MM.1S (cell line): ENCODE data around the gene DELE1.

ENCODE experiments used
- EZH2 ChIP-seq: fragments of 300-600 bp; sonication (generic); optimal IDR thresholded peaks from 2 replicates; pipeline ENCODE3; 2017; ENCODE audit warnings: low read depth, mild to moderate bottlenecking, antibody characterized with exemption, low read length, mixed read lengths
- TF ChIP-seq, protein P1 (sequence below): fragments of 300-600 bp; sonication (generic); IDR thresholded peaks from 2 replicates; pipeline ENCODE4 v1.5.1; 2016; ENCODE audit warnings: antibody characterized with exemption, low read length, mixed read lengths

DNA sequence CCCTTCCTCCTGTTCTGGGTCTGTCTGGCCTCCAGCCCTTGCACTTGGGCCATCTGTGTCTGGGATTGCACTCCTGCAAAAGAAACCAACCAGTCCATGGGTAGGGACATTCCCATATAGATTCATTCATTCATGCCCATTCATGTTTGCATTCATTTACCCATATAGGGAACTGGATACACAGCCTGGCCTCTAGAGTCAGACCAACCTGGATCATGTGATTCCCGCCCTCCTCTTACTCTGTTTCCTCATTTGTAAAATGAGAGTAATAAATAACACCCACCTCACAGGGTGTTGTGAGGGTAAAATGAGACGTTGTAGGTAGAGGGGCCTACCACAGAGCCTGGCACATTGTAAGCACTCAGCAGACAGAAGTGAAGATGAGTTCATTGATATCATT is 25.8 kb downstream of the DELE1 start:
- TF ChIP-seq EZH2, result no peak
- TF ChIP-seq, protein P1, sequence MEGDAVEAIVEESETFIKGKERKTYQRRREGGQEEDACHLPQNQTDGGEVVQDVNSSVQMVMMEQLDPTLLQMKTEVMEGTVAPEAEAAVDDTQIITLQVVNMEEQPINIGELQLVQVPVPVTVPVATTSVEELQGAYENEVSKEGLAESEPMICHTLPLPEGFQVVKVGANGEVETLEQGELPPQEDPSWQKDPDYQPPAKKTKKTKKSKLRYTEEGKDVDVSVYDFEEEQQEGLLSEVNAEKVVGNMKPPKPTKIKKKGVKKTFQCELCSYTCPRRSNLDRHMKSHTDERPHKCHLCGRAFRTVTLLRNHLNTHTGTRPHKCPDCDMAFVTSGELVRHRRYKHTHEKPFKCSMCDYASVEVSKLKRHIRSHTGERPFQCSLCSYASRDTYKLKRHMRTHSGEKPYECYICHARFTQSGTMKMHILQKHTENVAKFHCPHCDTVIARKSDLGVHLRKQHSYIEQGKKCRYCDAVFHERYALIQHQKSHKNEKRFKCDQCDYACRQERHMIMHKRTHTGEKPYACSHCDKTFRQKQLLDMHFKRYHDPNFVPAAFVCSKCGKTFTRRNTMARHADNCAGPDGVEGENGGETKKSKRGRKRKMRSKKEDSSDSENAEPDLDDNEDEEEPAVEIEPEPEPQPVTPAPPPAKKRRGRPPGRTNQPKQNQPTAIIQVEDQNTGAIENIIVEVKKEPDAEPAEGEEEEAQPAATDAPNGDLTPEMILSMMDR, result no peak
